Motor neuron (in vitro differentiated cells): ENCODE results near the gene RHBDF2. TPM values are rescaled to one million over a fixed set of nuclear protein-coding genes. Genes with fewer than 3 reads are reported as not detected.

Experiments used
- ATAC-seq, 8 experiments: fragments of 200-7000 bp; cut with Tn5 transposase; replicated peaks in 6 of 8; 2 replicates each; pipeline ENCODE4 v1.8.0; 2021; ENCODE audit warnings: mild to moderate bottlenecking in 8 of 8, moderate library complexity in 8 of 8
- H3K27ac ChIP-seq, 2 donors: fragments of 250-450 bp; sonication (Bioruptor Pico); 2 replicates each; pipeline ENCODE4 v1.9.0; 2021; ENCODE audit warnings: antibody characterized with exemption in 2 of 2, mild to moderate bottlenecking in 2 of 2, moderate library complexity in 1 of 2
- H3K4me1 ChIP-seq, 2 donors: fragments of 250-450 bp; sonication (Bioruptor Pico); replicated peaks in 1 of 2; 2 replicates each; pipeline ENCODE4 v1.6.1; 2021; ENCODE audit warnings: antibody characterized with exemption in 2 of 2, mild to moderate bottlenecking in 2 of 2, moderate library complexity in 1 of 2
- H3K4me3 ChIP-seq, 5 donors: fragments of 250-450 bp; sonication (Bioruptor Pico); 2 replicates each; pipeline ENCODE4 v1.9.0; 2021; ENCODE audit warnings: antibody characterized with exemption in 5 of 5, mild to moderate bottlenecking in 5 of 5, moderate library complexity in 4 of 5
- WGBS, 10 experiments: fragments of 450-650 bp; shearing (Covaris generic); methylation state at CpG; one replicate each; pipeline ENCODE4 v1.0.0; 2022; 5-methylcytosine and 5-hydroxymethylcytosine counted together
- in situ Hi-C, 9 experiments: fragments of 400-800 bp; cut with MboI; loops; one replicate each; pipeline ENCODE4 v1.15.0; 2021; ENCODE audit warnings: low sequenced_read_pairs in 9 of 9, low pct_unique_long_range_greater_than_20kb in 2 of 9; ENCODE audit not compliant: unreplicated experiment in 9 of 9
- total RNA-seq, 8 experiments: library from RNA; unstranded; fragments of 300-600 nt; gene quantifications; 2 replicates each; pipeline versions ENCODE4 v1.2.3 to v1.2.4, GENCODE V29; 2022

The RHBDF2 gene
- total RNA-seq, 8 experiments from 2014 or later = 0.78 to 17.3 (median 2.8) TPM

DNA sequence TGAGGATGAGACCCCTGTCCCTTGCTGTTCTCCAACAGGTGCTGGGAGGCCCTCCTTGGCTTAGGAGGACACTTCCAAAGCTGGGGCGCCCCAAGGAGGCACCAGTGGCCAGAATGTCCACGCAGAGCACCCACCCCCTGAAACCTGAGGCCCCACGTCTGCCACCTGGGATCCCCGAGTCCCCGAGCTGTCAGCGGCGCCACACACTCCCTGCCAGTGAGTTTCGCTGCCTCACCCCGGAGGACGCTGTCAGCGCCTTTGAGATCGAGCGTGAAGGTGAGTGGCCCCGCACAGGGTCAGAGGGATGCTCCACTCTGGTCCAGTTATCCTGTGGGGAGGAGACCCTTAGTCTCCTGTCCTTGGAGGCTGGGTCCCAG lies 32.6 kb downstream of the RHBDF2 start:
- in situ Hi-C loops = no loop called here
- no peak overlapping the region for H3K27ac ChIP-seq
- ATAC-seq = no peak
- peaks cover 8 to 13% of the 10 kb centered on the region in 2 donors for H3K4me1 ChIP-seq
- 60 to 100% (median 96%) methylated on average over 1 to 8 of the region's 14 CpGs; no CpG with 5 or more reads in 7 of the 10 experiments for WGBS, 10 experiments
- H3K4me3 ChIP-seq = no peak overlapping the region

GRCh38 chr17:76467809-76468633 lies 33.2 kb downstream of the RHBDF2 start:
- peak in 3 of 8 experiments; percentile 3 to 6 (median 3) for ATAC-seq
- peaks cover 8 to 13% of the 10 kb centered on the region in 2 donors for H3K4me1 ChIP-seq
- 40 to 100% methylated on average over 1 of the region's 8 CpGs; no CpG with 5 or more reads in 8 of the 10 experiments for WGBS, 10 experiments
- H3K4me3 ChIP-seq = no peak overlapping the region
- in situ Hi-C loops = no loop called here
- no peak overlapping the region for H3K27ac ChIP-seq

DNA sequence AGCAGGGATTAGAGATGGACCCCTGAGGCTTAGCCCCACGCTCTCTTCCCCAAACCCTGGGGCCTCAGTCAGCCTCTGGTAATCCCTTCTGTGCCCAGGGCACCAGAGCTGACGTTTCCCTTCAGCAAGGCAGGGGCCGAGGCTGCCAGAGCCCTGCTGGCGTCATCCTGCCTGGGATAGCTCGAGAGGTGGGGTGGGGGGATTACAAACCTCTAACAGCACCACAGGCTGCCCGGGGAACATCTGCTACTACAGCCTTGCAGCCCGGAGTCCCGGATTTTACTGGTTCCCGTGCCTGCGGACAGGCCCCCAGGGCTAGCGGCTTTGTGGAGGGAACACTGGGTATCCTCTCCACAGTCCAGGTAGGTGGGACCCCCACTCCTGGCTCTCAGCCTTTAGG lies 33.9 kb downstream of the RHBDF2 start, which contains the start of gene AANAT:
Gene AANAT, plus strand, starts transcription at position 238 of the 400 bp plus-strand sequence. CDS start 1,144 bp downstream, outside the sequence.
- no peak within 1 kb of the TSS for H3K4me3 ChIP-seq
- ATAC-seq = peak in 6 of 8 experiments; percentile 49 to 72 (median 64)
- WGBS, 10 experiments = 0 to 80% (median 62%) methylated on average over 1 to 7 of the region's 11 CpGs; no CpG with 5 or more reads in 6 of the 10 experiments
- in situ Hi-C loops = no loop called here
- peaks cover 8 to 13% of the 10 kb centered on the region in 2 donors for H3K4me1 ChIP-seq
- no peak within 1 kb of the TSS for H3K27ac ChIP-seq

- ATAC-seq = no peak
- 60 to 100% (median 70%) methylated on average over 1 to 2 of the region's 6 CpGs; no CpG with 5 or more reads in 7 of the 10 experiments for WGBS, 10 experiments
- H3K4me3 ChIP-seq = no peak overlapping the region
- H3K27ac ChIP-seq = no peak overlapping the region
- peaks cover 8 to 13% of the 10 kb centered on the region in 2 donors for H3K4me1 ChIP-seq
- in situ Hi-C loops = no loop called here
Measured at GRCh38 chr17:76466775-76467130, 34.5 kb downstream of the RHBDF2 start.

DNA sequence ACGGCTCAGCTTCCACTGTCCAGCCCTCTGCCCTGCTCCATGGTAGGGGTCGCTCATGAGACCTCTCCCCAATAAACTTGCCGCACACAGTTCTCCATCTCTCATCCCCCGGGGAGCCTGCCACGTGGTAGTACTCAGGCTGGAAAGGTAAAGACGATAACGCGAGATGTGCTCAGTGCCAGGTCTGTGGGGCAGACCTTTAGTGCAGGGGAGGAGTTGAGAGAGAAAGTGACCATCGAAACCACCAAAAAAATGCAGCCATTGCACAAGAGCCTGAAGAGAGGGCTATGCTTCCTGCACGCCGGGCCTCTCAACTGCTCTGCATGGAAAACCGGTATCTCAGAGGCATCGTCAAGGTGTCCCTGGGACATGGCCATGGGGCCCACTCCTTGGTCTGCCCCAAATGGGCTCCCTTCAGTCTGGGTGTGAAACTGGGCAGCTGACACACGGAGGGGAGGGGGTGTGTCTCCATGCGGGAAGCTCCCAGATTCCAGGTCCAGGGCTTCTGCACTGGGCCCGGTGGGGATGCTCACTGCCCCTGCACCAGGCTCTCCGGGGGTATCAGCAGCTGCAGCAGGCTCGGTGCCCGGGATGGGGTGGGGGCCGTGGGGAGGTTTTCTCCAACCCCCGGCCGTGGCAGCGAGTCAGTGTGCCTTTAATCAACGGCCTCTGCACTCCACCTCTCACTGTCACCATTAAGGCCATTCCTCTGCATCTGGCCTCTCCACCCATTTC lies 38.5 kb downstream of the RHBDF2 start:
- Histone ChIP-seq H3K4me3 (no peak overlapping the region), H3K4me1 (peaks cover 10 to 25% of the 10 kb centered on the region in 2 donors), H3K27ac (no peak overlapping the region)
- 20 to 100% (median 91%) methylated on average over 1 to 7 of the region's 24 CpGs; no CpG with 5 or more reads in 4 of the 10 experiments for WGBS, 10 experiments
- in situ Hi-C loops = no loop called here
- no peak for ATAC-seq

GRCh38 chr17:76461765-76462555 lies 39.3 kb downstream of the RHBDF2 start:
- peaks cover 4 to 19% of the 10 kb centered on the region in 2 donors for H3K4me1 ChIP-seq
- 33 to 100% (median 79%) methylated on average over 1 to 7 of the region's 11 CpGs; no CpG with 5 or more reads in 2 of the 10 experiments for WGBS, 10 experiments
- ATAC-seq = no peak
- no peak overlapping the region for H3K4me3 ChIP-seq
- no peak overlapping the region for H3K27ac ChIP-seq
- in situ Hi-C loops = no loop called here

GRCh38 chr17:76459674-76460073 lies 41.5 kb downstream of the RHBDF2 start:
- 0 to 80% (median 50%) methylated on average over 1 to 4 of the region's 4 CpGs; no CpG with 5 or more reads in 3 of the 10 experiments for WGBS, 10 experiments
- no peak overlapping the region for H3K4me3 ChIP-seq
- peaks cover 4 to 12% of the 10 kb centered on the region in 2 donors for H3K4me1 ChIP-seq
- in situ Hi-C loops = no loop called here
- ATAC-seq = peak in 5 of 8 experiments; percentile 9 to 31 (median 22)
- H3K27ac ChIP-seq = no peak overlapping the region

- no peak overlapping the region for H3K4me3 ChIP-seq
- H3K27ac ChIP-seq = no peak overlapping the region
- H3K4me1 ChIP-seq = peaks cover 4 to 12% of the 10 kb centered on the region in 2 donors
- WGBS, 10 experiments = 0 to 75% (median 21%) methylated on average over 1 to 4 of the region's 9 CpGs; no CpG with 5 or more reads in 4 of the 10 experiments
- in situ Hi-C loops = no loop called here
- peak; percentile 75 to 96 (median 85) for ATAC-seq
Measured at GRCh38 chr17:76458580-76459490, 42.4 kb downstream of the RHBDF2 start.

DNA sequence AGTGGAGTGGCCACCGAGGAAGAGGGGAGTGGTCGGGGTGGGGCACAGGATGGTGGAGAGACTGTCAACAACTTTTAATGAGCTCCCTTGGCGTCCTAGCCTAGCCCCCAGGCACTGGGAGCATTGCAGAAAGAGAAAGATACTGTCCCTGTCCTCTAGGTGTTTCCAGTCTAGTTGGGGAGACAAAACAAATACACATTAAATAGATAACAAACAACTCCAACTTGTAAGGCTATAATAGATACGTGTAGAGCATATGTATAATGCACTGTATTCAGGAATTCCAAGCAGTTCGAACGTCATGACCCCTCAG lies 47.8 kb downstream of the RHBDF2 start:
- Histone ChIP-seq H3K4me1 (peaks cover 16 to 20% of the 10 kb centered on the region in 2 donors), H3K4me3 (peak overlapping the region; percentile 91 to 98 (median 96)), H3K27ac (peak overlapping the region in 1 of 2 donors; percentile 86)
- in situ Hi-C loops = no loop called here
- ATAC-seq = no peak
- WGBS, 10 experiments = 17 to 87% (median 50%) methylated on average over 1 to 3 of the region's 6 CpGs; no CpG with 5 or more reads in 3 of the 10 experiments

GRCh38 chr17:76452660-76453430 lies 48.4 kb downstream of the RHBDF2 start, which contains the start of gene UBE2O:
Gene UBE2O (minus strand): TSS chr17:76453152. CDS start chr17:76453141, 11 bp downstream.
- peaks cover 22 to 24% of the 10 kb centered on the region in 2 donors for H3K4me1 ChIP-seq
- peak within 1 kb of the TSS; percentile 85 to 86 for H3K27ac ChIP-seq
- peak within 1 kb of the TSS; percentile 91 to 98 (median 96) for H3K4me3 ChIP-seq
- peak; percentile 87 to 93 (median 88) for ATAC-seq
- in situ Hi-C loops = no loop called here
- no CpG with 5 or more reads among the region's 101 CpGs for WGBS, 10 experiments

- 0 to 2% (median 1%) methylated on average over 4 to 12 of the region's 29 CpGs; no CpG with 5 or more reads in 7 of the 10 experiments for WGBS, 10 experiments
- in situ Hi-C loops = no loop called here
Measured at GRCh38 chr17:76452127-76452659, 49.0 kb downstream of the RHBDF2 start.

More at GRCh38 chr17:76452127-76452659, 49.0 kb downstream of the RHBDF2 start:
- Histone ChIP-seq H3K4me1 (peaks cover 28% of the 10 kb centered on the region in 2 donors), H3K4me3 (peak overlapping the region; percentile 91 to 98 (median 96)), H3K27ac (peak overlapping the region; percentile 85 to 86)
- peak in 6 of 8 experiments; percentile 12 to 58 (median 36) for ATAC-seq
